Measurements from ENCODE around the gene CFAP43. TPM values are rescaled to one million over a fixed set of nuclear protein-coding genes. Genes with fewer than 3 reads are reported as not detected.

The CFAP43 gene
- total RNA-seq, 1 donor from 2014 or later: not detected

DNA sequence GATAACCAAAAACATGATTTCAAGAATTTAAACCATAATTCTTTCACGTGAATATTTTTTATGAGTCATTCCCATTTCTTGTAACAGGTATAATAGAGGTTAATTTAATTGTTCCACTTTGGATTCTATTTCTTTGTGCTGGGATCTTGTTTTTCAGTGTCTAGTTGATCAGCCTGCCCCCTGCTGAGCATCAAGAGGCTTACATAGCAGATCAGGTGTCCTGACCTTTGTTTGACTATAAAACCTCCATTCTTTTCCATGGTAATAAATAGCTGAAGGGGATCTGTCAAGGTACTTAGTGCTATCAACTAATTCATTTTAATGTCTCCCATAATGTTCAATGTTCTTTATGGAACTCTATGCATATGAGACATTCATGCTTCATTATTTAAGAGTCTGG is 151.4 kb downstream of the CFAP43 start:
- intact Hi-C loops (cut with DNase I): no loop called here
- DNase-seq (no peak), ATAC-seq (ENCODE audit: poor library complexity) (no peak)

Small RNAs within 50 kb of the gene (microRNA-seq; reads per million reads assigned to microRNA genes)
- gene MIR4482: 1.6 reads per million
- not detected for gene MIR609

Other genes with a start within 250 kb of the CFAP43 start
- gene COL17A1, start 146.5 kb downstream of the CFAP43 start, total RNA-seq: not detected
- 4.9 TPM for gene SFR1, start 110.2 kb downstream of the CFAP43 start, total RNA-seq
- gene GSTO1, start 22.5 kb upstream of the CFAP43 start, total RNA-seq: 173 TPM
- gene GSTO2, start 36.8 kb upstream of the CFAP43 start, total RNA-seq: 1.0 TPM
- 29.1 TPM for gene ITPRIP, start 106.1 kb upstream of the CFAP43 start, total RNA-seq
- 2.2 TPM for gene CFAP58, start 121.5 kb upstream of the CFAP43 start, total RNA-seq